ENCODE measurements around the gene DENR. TPM values are rescaled to one million over a fixed set of nuclear protein-coding genes. Genes with fewer than 3 reads are reported as not detected.
"Not testable (repeated sequence)": the region's sequence is repeated elsewhere in the genome, so short reads cannot be mapped to it uniquely, and the experiment has no call there.

The DENR gene
- total RNA-seq, 1 donor from 2014 or later: 35.3 TPM

DNA sequence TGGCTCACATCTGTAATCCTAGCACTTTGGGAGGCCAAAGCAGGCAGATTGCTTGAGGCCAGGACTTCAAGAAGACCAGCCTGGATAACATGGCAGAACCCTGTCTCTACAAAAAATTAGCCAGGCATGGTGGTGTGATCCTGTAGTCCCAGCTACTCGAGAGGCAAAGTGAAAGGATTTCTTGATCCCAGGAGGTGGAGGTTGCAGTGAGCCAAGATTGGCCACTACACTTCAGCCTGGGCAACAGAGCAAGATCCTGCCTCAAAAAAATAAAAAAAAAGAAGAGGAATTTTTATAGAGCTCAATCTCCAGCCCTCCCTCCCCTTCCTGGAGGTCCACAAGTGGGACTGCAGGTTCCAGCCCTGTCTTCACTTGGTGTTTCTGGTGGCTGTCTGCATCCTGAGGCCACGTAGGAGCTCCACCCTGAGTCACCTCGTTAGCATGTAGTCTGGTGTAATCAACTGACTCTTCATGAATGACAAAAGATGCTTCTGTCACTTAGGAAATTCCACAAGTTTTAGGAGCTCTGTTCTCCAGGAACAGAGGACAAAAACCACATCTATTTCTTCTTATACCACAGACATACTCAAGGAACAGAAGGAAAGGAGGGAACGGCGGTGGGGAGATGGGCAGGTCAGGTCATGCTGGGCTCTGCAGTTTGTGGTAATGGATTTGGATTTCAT is 37.9 kb downstream of the DENR start:
- DNase-seq (ENCODE audit: low read depth) (peak; percentile 58), FAIRE-seq (no peak)
- no peaks in the 10 kb centered on the region for H3K27me3 ChIP-seq (ENCODE audit: control insufficient read depth, insufficient read depth, low read length)
- no peak overlapping the region for H3K4me3 ChIP-seq (ENCODE audit: low read depth, low read length)
- no peaks in the 10 kb centered on the region for H3K36me3 ChIP-seq (ENCODE audit: control insufficient read depth, insufficient read depth, low read length)
- TF ChIP-seq, protein P1, sequence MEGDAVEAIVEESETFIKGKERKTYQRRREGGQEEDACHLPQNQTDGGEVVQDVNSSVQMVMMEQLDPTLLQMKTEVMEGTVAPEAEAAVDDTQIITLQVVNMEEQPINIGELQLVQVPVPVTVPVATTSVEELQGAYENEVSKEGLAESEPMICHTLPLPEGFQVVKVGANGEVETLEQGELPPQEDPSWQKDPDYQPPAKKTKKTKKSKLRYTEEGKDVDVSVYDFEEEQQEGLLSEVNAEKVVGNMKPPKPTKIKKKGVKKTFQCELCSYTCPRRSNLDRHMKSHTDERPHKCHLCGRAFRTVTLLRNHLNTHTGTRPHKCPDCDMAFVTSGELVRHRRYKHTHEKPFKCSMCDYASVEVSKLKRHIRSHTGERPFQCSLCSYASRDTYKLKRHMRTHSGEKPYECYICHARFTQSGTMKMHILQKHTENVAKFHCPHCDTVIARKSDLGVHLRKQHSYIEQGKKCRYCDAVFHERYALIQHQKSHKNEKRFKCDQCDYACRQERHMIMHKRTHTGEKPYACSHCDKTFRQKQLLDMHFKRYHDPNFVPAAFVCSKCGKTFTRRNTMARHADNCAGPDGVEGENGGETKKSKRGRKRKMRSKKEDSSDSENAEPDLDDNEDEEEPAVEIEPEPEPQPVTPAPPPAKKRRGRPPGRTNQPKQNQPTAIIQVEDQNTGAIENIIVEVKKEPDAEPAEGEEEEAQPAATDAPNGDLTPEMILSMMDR (IDR thresholded peaks at IDR 0.05; ENCODE audit: insufficient read depth, low read length, severe bottlenecking): no peak

DNA sequence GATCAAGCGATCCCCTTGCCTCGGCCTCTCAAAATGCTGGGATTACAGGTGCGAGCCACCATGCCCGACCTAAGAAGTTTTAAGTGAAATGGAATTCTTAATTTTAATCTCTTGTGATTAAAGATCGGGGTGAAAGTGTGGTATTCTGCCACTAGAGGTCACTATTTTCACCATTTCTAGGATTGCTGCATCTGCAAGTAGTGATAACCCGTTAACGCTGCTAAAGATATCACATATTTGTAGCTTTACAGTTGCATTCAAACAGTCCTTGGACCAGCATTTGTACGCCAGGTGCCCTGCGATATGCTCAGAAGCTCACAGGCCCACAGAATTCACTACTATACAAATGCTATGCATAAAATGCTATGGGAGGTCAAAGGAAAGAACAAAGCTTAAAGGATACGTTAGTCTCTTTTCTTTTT is 41.1 kb downstream of the DENR start:
- TF ChIP-seq, protein P1 (IDR thresholded peaks at IDR 0.05; ENCODE audit: insufficient read depth, low read length, severe bottlenecking): peak; percentile 66
- no peaks in the 10 kb centered on the region for H3K36me3 ChIP-seq (ENCODE audit: control insufficient read depth, insufficient read depth, low read length)
- no peak overlapping the region for H3K4me3 ChIP-seq (ENCODE audit: low read depth, low read length)
- DNase-seq (ENCODE audit: low read depth) (peak; percentile 71), FAIRE-seq (no peak)
- no peaks in the 10 kb centered on the region for H3K27me3 ChIP-seq (ENCODE audit: control insufficient read depth, insufficient read depth, low read length)

DNA sequence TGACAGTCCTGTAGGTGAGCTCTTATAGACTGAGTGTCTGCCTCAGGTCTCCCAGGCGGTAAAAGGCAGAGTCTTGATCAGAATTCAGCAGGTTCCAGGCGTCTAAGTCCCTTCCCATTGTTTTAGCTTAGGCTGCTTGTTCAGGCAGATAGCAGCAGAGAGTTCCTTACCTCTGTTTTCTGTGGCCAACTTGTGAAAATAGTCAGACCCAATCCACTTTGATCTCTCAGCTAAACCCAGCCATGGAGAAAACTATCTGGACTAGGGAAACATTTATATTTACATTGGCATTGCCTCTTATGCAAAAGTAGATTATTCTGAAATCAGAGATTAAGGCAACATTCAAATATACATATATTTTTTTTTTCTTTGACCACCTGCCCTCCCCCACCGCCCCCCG is 43.2 kb downstream of the DENR start:
- Histone ChIP-seq H3K4me3 (ENCODE audit: low read depth, low read length) (no peak overlapping the region), H3K27me3 (ENCODE audit: control insufficient read depth, insufficient read depth, low read length) (no peaks in the 10 kb centered on the region), H3K36me3 (ENCODE audit: control insufficient read depth, insufficient read depth, low read length) (no peaks in the 10 kb centered on the region)
- TF ChIP-seq, protein P1 (IDR thresholded peaks at IDR 0.05; ENCODE audit: insufficient read depth, low read length, severe bottlenecking): no peak
- no peak for DNase-seq (ENCODE audit: low read depth)
- FAIRE-seq: no peak

DNA sequence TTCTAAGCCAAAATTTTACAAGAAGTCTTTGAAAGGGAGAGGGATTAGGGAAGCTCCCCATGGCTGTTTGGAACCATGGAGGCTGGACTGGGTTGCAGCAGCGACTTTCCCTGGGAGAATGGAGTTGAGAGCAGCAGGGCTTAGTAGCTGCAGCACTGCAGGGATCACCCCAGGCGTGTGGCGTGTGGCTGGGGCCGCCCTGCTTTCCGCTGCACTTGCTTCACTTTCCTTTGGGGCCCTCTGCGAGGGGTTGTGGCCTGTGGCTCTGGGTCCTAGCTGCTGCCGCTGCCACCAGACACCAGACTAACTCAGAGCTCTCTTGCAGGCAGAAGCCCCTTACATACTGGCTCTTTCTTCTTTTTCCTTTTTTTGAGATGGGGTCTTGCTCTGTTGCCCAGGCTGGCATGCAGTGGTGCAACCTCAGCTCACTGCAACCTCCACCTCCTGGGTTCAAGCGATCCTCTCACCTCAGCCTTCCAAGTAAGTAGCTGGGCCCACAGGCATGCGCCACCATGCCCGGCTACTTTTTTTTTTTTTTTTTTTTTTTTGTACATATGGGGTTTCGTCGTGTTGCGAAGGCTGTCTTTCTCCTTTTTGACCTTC is 47.1 kb downstream of the DENR start:
- DNase-seq (ENCODE audit: low read depth): no peak
- no peaks in the 10 kb centered on the region for H3K36me3 ChIP-seq (ENCODE audit: control insufficient read depth, insufficient read depth, low read length)
- TF ChIP-seq, protein P1 (IDR thresholded peaks at IDR 0.05; ENCODE audit: insufficient read depth, low read length, severe bottlenecking): no peak
- H3K4me3 ChIP-seq (ENCODE audit: low read depth, low read length): no peak overlapping the region
- no peak for FAIRE-seq
- H3K27me3 ChIP-seq (ENCODE audit: control insufficient read depth, insufficient read depth, low read length): no peaks in the 10 kb centered on the region

DNA sequence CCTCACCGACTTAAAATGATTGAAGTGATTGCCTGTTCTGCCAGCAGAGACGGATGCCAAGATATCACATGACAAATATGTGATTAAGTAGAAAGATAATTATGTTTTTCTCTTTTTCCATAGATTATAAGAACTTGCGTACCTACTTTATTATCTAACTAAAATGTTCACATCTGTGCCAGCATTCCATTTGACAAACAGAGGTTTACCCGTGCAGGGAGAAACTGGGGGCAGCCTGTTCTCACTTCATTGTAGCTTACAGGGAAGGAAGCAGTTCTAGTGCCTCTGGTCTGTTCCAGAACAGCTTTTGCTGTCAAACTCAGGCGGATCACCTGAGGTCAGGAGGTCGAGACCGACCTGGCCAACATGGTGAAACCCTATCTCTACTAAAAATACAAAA is 51.3 kb downstream of the DENR start:
- Histone ChIP-seq H3K4me3 (ENCODE audit: low read depth, low read length) (no peak overlapping the region), H3K36me3 (ENCODE audit: control insufficient read depth, insufficient read depth, low read length) (no peaks in the 10 kb centered on the region), H3K27me3 (ENCODE audit: control insufficient read depth, insufficient read depth, low read length) (no peaks in the 10 kb centered on the region)
- FAIRE-seq (no peak), DNase-seq (ENCODE audit: low read depth) (no peak)
- TF ChIP-seq, protein P1 (IDR thresholded peaks at IDR 0.05; ENCODE audit: insufficient read depth, low read length, severe bottlenecking): no peak

DNA sequence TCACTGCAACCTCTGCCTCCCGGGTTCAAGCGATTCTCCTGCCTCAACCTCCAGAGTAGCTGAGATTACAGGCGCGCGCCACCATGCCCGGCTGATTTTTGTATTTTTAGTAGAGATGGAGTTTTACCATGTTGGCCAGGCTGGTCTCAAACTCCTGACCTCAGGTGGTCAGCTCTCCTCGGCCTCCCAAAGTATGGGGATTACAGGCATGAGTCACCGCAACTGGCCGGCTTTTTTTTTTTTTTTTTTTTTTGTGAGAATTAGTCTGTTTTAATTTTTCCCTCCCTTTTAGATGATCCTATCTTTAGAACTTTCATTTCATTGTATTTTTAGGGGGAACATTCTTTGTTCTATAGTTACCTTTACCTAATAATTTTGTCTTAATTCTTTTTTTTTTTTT is 52.3 kb downstream of the DENR start:
- FAIRE-seq; H3K36me3 ChIP-seq (ENCODE audit: control insufficient read depth, insufficient read depth, low read length); DNase-seq (ENCODE audit: low read depth); H3K4me3 ChIP-seq (ENCODE audit: low read depth, low read length); H3K27me3 ChIP-seq (ENCODE audit: control insufficient read depth, insufficient read depth, low read length): not testable (repeated sequence)
